Measurements from ENCODE around the gene TMEM18. TPM values are rescaled to one million over a fixed set of nuclear protein-coding genes. Genes with fewer than 3 reads are reported as not detected.

The TMEM18 gene
- polyA plus RNA-seq, 1 donor from 2014 or later: 58.6 TPM

DNA sequence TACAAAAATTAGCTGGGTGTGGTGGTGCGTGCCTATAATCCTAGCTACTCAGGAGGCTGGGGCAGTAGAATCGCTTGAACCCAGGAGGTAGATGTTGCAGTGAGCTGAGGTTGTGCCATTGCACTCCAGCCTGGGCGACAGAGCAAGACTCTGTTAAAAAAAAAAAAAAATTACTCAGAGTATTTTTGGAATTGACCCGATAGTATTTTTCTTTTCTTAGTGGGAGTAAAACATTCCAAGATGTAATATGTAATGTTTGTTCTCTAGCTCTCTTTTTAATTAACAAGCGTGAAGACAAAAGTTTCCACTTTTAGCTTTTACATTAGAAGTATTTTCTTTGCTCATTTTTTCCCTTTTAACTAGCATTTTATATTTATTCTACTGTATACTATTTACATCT is 12.0 kb upstream of the TMEM18 start:
- H3K27ac ChIP-seq (ENCODE audit: low read length): no peak overlapping the region
- H3K4me2 ChIP-seq (ENCODE audit: low read length): no peak overlapping the region
- H3K36me3 ChIP-seq (ENCODE audit: insufficient read depth, low read length): no peaks in the 10 kb centered on the region
- H3K4me3 ChIP-seq (ENCODE audit: low read length): no peak overlapping the region
- TF ChIP-seq EP300 (conservative IDR thresholded peaks at IDR 0.05; ENCODE audit: poor library complexity, severe bottlenecking) (no peak), REST (IDR thresholded peaks at IDR 0.05; ENCODE audit: borderline replicate concordance) (no peak), TAF1 (IDR thresholded peaks at IDR 0.05; ENCODE audit: low read depth) (no peak), SMC3 (conservative IDR thresholded peaks at IDR 0.05; ENCODE audit: poor library complexity) (no peak), MXI1 (conservative IDR thresholded peaks at IDR 0.05; ENCODE audit: poor library complexity, severe bottlenecking) (no peak), POLR2AphosphoS5 (IDR thresholded peaks at IDR 0.05) (no peak), RAD21 (conservative IDR thresholded peaks at IDR 0.05) (no peak), EZH2 (IDR thresholded peaks at IDR 0.05; ENCODE audit: borderline replicate concordance, insufficient read depth, low read length, poor library complexity, severe bottlenecking) (no peak)
- TF ChIP-seq, protein P1, sequence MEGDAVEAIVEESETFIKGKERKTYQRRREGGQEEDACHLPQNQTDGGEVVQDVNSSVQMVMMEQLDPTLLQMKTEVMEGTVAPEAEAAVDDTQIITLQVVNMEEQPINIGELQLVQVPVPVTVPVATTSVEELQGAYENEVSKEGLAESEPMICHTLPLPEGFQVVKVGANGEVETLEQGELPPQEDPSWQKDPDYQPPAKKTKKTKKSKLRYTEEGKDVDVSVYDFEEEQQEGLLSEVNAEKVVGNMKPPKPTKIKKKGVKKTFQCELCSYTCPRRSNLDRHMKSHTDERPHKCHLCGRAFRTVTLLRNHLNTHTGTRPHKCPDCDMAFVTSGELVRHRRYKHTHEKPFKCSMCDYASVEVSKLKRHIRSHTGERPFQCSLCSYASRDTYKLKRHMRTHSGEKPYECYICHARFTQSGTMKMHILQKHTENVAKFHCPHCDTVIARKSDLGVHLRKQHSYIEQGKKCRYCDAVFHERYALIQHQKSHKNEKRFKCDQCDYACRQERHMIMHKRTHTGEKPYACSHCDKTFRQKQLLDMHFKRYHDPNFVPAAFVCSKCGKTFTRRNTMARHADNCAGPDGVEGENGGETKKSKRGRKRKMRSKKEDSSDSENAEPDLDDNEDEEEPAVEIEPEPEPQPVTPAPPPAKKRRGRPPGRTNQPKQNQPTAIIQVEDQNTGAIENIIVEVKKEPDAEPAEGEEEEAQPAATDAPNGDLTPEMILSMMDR (IDR thresholded peaks at IDR 0.05; ENCODE audit: poor library complexity, severe bottlenecking): no peak
- H3K9ac ChIP-seq (ENCODE audit: low read length): no peak overlapping the region
- H3K9me2 ChIP-seq (ENCODE audit: insufficient read depth, low read length): no peaks in the 10 kb centered on the region
- no peaks in the 10 kb centered on the region for H3F3A ChIP-seq (ENCODE audit: insufficient read depth, low read length, poor library complexity, severe bottlenecking)
- H3K79me2 ChIP-seq (replicated peaks; ENCODE audit: insufficient read depth, low read length): no peaks in the 10 kb centered on the region
- H4K20me1 ChIP-seq (ENCODE audit: insufficient read depth): no peaks in the 10 kb centered on the region
- H2AFZ ChIP-seq (ENCODE audit: low read depth, low read length): no peak overlapping the region
- H3K9me3 ChIP-seq (ENCODE audit: low read length): no peaks in the 10 kb centered on the region
- no peaks in the 10 kb centered on the region for H3K27me3 ChIP-seq (ENCODE audit: insufficient read depth, low read depth, low read length)

DNA sequence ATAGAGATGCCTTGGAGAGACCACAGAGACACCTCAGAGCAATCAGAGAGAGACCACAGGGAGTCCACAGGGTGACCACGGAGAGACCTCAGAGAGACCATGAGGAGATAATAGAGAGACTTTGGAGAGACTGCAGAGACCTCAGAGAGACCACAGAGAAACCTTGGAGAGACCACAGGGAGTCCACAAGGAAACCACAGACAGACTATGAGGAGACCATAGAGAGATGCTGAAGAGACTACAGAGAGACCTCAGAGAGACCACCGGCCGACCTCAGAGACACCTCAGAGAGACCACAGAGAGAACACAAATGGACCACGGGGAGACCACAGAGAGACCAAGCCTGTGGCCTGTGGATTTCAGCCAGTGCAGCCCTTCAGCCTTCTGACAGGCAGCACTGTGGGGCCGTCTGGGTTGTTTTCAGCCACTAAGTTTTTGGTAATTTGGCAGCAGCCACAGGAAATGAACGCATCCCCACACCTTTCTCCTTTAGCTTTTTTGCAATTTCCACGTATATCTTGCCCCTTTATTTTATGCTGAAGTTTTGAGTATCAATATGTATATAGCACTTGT is 11.4 kb upstream of the TMEM18 start:
- H3K9ac ChIP-seq (ENCODE audit: low read length): no peak overlapping the region
- H3K4me3 ChIP-seq (ENCODE audit: low read length): no peak overlapping the region
- no peak overlapping the region for H2AFZ ChIP-seq (ENCODE audit: low read depth, low read length)
- no peak overlapping the region for H3K27ac ChIP-seq (ENCODE audit: low read length)
- H3K79me2 ChIP-seq (replicated peaks; ENCODE audit: insufficient read depth, low read length): no peaks in the 10 kb centered on the region
- no peaks in the 10 kb centered on the region for H3K36me3 ChIP-seq (ENCODE audit: insufficient read depth, low read length)
- TF ChIP-seq MXI1 (conservative IDR thresholded peaks at IDR 0.05; ENCODE audit: poor library complexity, severe bottlenecking): no peak
- TF ChIP-seq, protein P1 (IDR thresholded peaks at IDR 0.05; ENCODE audit: poor library complexity, severe bottlenecking): no peak
- TF ChIP-seq SMC3 (conservative IDR thresholded peaks at IDR 0.05; ENCODE audit: poor library complexity): no peak
- TF ChIP-seq REST (IDR thresholded peaks at IDR 0.05; ENCODE audit: borderline replicate concordance): no peak
- no peak for TF ChIP-seq EZH2 (IDR thresholded peaks at IDR 0.05; ENCODE audit: borderline replicate concordance, insufficient read depth, low read length, poor library complexity, severe bottlenecking)
- no peak for TF ChIP-seq POLR2AphosphoS5 (IDR thresholded peaks at IDR 0.05)
- no peak for TF ChIP-seq TAF1 (IDR thresholded peaks at IDR 0.05; ENCODE audit: low read depth)
- TF ChIP-seq RAD21 (conservative IDR thresholded peaks at IDR 0.05): no peak
- no peak for TF ChIP-seq EP300 (conservative IDR thresholded peaks at IDR 0.05; ENCODE audit: poor library complexity, severe bottlenecking)
- no peaks in the 10 kb centered on the region for H3K9me3 ChIP-seq (ENCODE audit: low read length)
- no peaks in the 10 kb centered on the region for H4K20me1 ChIP-seq (ENCODE audit: insufficient read depth)
- no peaks in the 10 kb centered on the region for H3F3A ChIP-seq (ENCODE audit: insufficient read depth, low read length, poor library complexity, severe bottlenecking)
- H3K4me2 ChIP-seq (ENCODE audit: low read length): no peak overlapping the region
- H3K9me2 ChIP-seq (ENCODE audit: insufficient read depth, low read length): no peaks in the 10 kb centered on the region
- H3K27me3 ChIP-seq (ENCODE audit: insufficient read depth, low read depth, low read length): no peaks in the 10 kb centered on the region

All from neural cell (in vitro differentiated cells).